ENCODE results near the gene EVI5. TPM values are rescaled to one million over a fixed set of nuclear protein-coding genes. Genes with fewer than 3 reads are reported as not detected.
"Not testable (repeated sequence)": the region's sequence is repeated elsewhere in the genome, so short reads cannot be mapped to it uniquely, and the experiment has no call there.

Gene EVI5
- total and polyA plus RNA-seq, 4 experiments from 2014 or later, result 0.16 to 1.7 (median 0.57) TPM

- intact Hi-C loops (cut with micrococcal nuclease), result no loop called here
- ChIA-PET POLR2A (ENCODE audit: partially characterized antibody) (no interaction called here), CTCF (ENCODE audit: partially characterized antibody) (interaction anchor here (1.1 kb wide), 1 partner anchor 63 kb away, joined by 3 read pairs; no protein-coding TSS in a partner anchor)
- no peaks in the 10 kb centered on the region for H3K27me3 ChIP-seq (ENCODE audit: insufficient read depth, low read length)
- H3K27ac ChIP-seq (ENCODE audit: low read depth, low read length), result no peak overlapping the region
- Mint-ChIP-seq H3K9me3 (peaks cover 0 to 2% (median 0%) of the 10 kb centered on the region in 8 donors), H3K4me3 (no peak overlapping the region), H3K36me3 (no peaks in the 10 kb centered on the region), H3K4me1 (no peaks in the 10 kb centered on the region), H3K27me3 (peaks cover 2 to 4% of the 10 kb centered on the region in 2 donors), H3K27ac (no peak overlapping the region)
- no peaks in the 10 kb centered on the region for H3K4me1 ChIP-seq (ENCODE audit: insufficient read depth, low read length)
- no peak overlapping the region for H3K4me3 ChIP-seq (ENCODE audit: low read length in 2 of 2)
- H3K36me3 ChIP-seq (ENCODE audit: insufficient read depth, low read length), result no peaks in the 10 kb centered on the region
- DNase-seq, result no peak
- no peaks in the 10 kb centered on the region for H3K9me3 ChIP-seq (ENCODE audit: control insufficient read depth in 1 of 2, low read length in 2 of 2)
These were observed 30.7 kb downstream of the EVI5 start for GRCh38 chr1:92754000-92754718.

GRCh38 chr1:92752719-92753118 lies 32.2 kb downstream of the EVI5 start:
- intact Hi-C loops (cut with micrococcal nuclease), result no loop called here
- no peak for DNase-seq

GRCh38 chr1:92749024-92749634 lies 35.8 kb downstream of the EVI5 start:
- DNase-seq, result peak; percentile 30 to 45 (median 38)
- no peaks in the 10 kb centered on the region for H3K9me3 Mint-ChIP-seq

More at GRCh38 chr1:92752719-92753118, 32.2 kb downstream of the EVI5 start:
- Mint-ChIP-seq H3K36me3 (no peaks in the 10 kb centered on the region), H3K27me3 (peaks cover 2 to 6% of the 10 kb centered on the region in 2 donors), H3K4me1 (no peaks in the 10 kb centered on the region), H3K27ac (no peak overlapping the region), H3K9me3 (peaks cover 0 to 2% (median 0%) of the 10 kb centered on the region in 8 donors), H3K4me3 (no peak overlapping the region)
- Histone ChIP-seq H3K27ac (ENCODE audit: low read depth, low read length) (no peak overlapping the region), H3K4me1 (ENCODE audit: insufficient read depth, low read length) (no peaks in the 10 kb centered on the region), H3K4me3 (ENCODE audit: low read length in 2 of 2) (no peak overlapping the region), H3K9me3 (ENCODE audit: control insufficient read depth in 1 of 2, low read length in 2 of 2) (no peaks in the 10 kb centered on the region), H3K27me3 (ENCODE audit: insufficient read depth, low read length) (no peaks in the 10 kb centered on the region), H3K36me3 (ENCODE audit: insufficient read depth, low read length) (no peaks in the 10 kb centered on the region)
- POLR2A ChIA-PET (ENCODE audit: partially characterized antibody), result no interaction called here
- CTCF ChIA-PET (ENCODE audit: partially characterized antibody), result interaction anchor here (0.8 kb wide), 1 partner anchor 66 kb away, joined by 3 read pairs; no protein-coding TSS in a partner anchor

GRCh38 chr1:92748138-92748537 lies 36.8 kb downstream of the EVI5 start:
- H3K27me3 Mint-ChIP-seq, result peaks cover 0 to 4% of the 10 kb centered on the region in 2 donors
- no peaks in the 10 kb centered on the region for H3K36me3 Mint-ChIP-seq
- no peak for DNase-seq
- no peak overlapping the region for H3K27ac Mint-ChIP-seq
- Histone ChIP-seq H3K27ac (ENCODE audit: low read depth, low read length) (no peak overlapping the region), H3K27me3 (ENCODE audit: insufficient read depth, low read length) (no peaks in the 10 kb centered on the region), H3K4me3 (ENCODE audit: low read length in 2 of 2) (no peak overlapping the region), H3K4me1 (ENCODE audit: insufficient read depth, low read length) (no peaks in the 10 kb centered on the region), H3K36me3 (ENCODE audit: insufficient read depth, low read length) (no peaks in the 10 kb centered on the region), H3K9me3 (ENCODE audit: control insufficient read depth in 1 of 2, low read length in 2 of 2) (no peaks in the 10 kb centered on the region)
- intact Hi-C loops (cut with micrococcal nuclease), result loop anchor here (2.0 kb wide), 1 partner anchor 37 kb away; the partner anchor contains the start of gene EVI5
- H3K9me3 Mint-ChIP-seq, result no peaks in the 10 kb centered on the region
- CTCF ChIA-PET (ENCODE audit: partially characterized antibody), result interaction anchor here (0.7 to 3.0 kb wide), 10 partner anchors 10 to 438 kb away, joined by 3 to 72 read pairs (median 7); partner anchors contain the start of gene EVI5
- peaks cover 0 to 1% (median 0%) of the 10 kb centered on the region in 4 donors for H3K4me1 Mint-ChIP-seq
- H3K4me3 Mint-ChIP-seq, result no peak overlapping the region
- POLR2A ChIA-PET (ENCODE audit: partially characterized antibody), result no interaction called here

More at GRCh38 chr1:92749024-92749634, 35.8 kb downstream of the EVI5 start:
- Mint-ChIP-seq H3K4me3 (no peak overlapping the region), H3K36me3 (no peaks in the 10 kb centered on the region), H3K27ac (no peak overlapping the region), H3K27me3 (peaks cover 0 to 4% of the 10 kb centered on the region in 2 donors), H3K4me1 (no peaks in the 10 kb centered on the region)
- intact Hi-C loops (cut with micrococcal nuclease), result loop anchor here (1.0 to 2.0 kb wide), 2 partner anchors 36 to 69 kb away; partner anchors contain the start of gene EVI5
- H3K9me3 ChIP-seq (ENCODE audit: control insufficient read depth in 1 of 2, low read length in 2 of 2), result no peaks in the 10 kb centered on the region
- H3K4me1 ChIP-seq (ENCODE audit: insufficient read depth, low read length), result no peaks in the 10 kb centered on the region
- no peaks in the 10 kb centered on the region for H3K27me3 ChIP-seq (ENCODE audit: insufficient read depth, low read length)
- no peak overlapping the region for H3K27ac ChIP-seq (ENCODE audit: low read depth, low read length)
- H3K36me3 ChIP-seq (ENCODE audit: insufficient read depth, low read length), result no peaks in the 10 kb centered on the region
- CTCF ChIA-PET (ENCODE audit: partially characterized antibody), result interaction anchor here (0.6 to 3.0 kb wide), 33 partner anchors 9 to 1894 kb away, joined by 3 to 72 read pairs (median 4); partner anchors contain the start of genes EVI5 and RPL5
- POLR2A ChIA-PET (ENCODE audit: partially characterized antibody), result interaction anchor here (0.7 kb wide), 1 partner anchor 763 kb away, joined by 3 read pairs; no protein-coding TSS in a partner anchor
- H3K4me3 ChIP-seq (ENCODE audit: low read length in 2 of 2), result no peak overlapping the region

- H3K4me1 ChIP-seq (ENCODE audit: insufficient read depth, low read length), result no peaks in the 10 kb centered on the region
- DNase-seq, result no peak
- intact Hi-C loops (cut with micrococcal nuclease), result loop anchor here (2.0 kb wide), 1 partner anchor 37 kb away; the partner anchor contains the start of gene EVI5
- no peak overlapping the region for H3K4me3 Mint-ChIP-seq
- H3K4me1 Mint-ChIP-seq, result peaks cover 0 to 1% (median 0%) of the 10 kb centered on the region in 4 donors
- H3K36me3 ChIP-seq (ENCODE audit: insufficient read depth, low read length), result no peaks in the 10 kb centered on the region
- H3K9me3 ChIP-seq (ENCODE audit: control insufficient read depth in 1 of 2, low read length in 2 of 2), result no peaks in the 10 kb centered on the region
- POLR2A ChIA-PET (ENCODE audit: partially characterized antibody), result no interaction called here
- no peak overlapping the region for H3K27ac ChIP-seq (ENCODE audit: low read depth, low read length)
- peaks cover 0 to 4% of the 10 kb centered on the region in 2 donors for H3K27me3 Mint-ChIP-seq
- CTCF ChIA-PET (ENCODE audit: partially characterized antibody), result interaction anchor here (1.7 to 3.0 kb wide), 6 partner anchors 11 to 437 kb away, joined by 4 to 72 read pairs (median 8); partner anchors contain the start of gene EVI5
- no peak overlapping the region for H3K4me3 ChIP-seq (ENCODE audit: low read length in 2 of 2)
- H3K36me3 Mint-ChIP-seq, result no peaks in the 10 kb centered on the region
- no peaks in the 10 kb centered on the region for H3K9me3 Mint-ChIP-seq
- no peaks in the 10 kb centered on the region for H3K27me3 ChIP-seq (ENCODE audit: insufficient read depth, low read length)
- H3K27ac Mint-ChIP-seq, result no peak overlapping the region
These were observed 37.2 kb downstream of the EVI5 start for GRCh38 chr1:92747735-92748134.

- H3K27me3 Mint-ChIP-seq; H3K4me3 Mint-ChIP-seq; H3K27ac ChIP-seq (ENCODE audit: low read depth, low read length); H3K9me3 ChIP-seq (ENCODE audit: control insufficient read depth in 1 of 2, low read length in 2 of 2); POLR2A ChIA-PET (ENCODE audit: partially characterized antibody); H3K4me3 ChIP-seq (ENCODE audit: low read length in 2 of 2); H3K36me3 Mint-ChIP-seq; H3K27ac Mint-ChIP-seq; H3K4me1 Mint-ChIP-seq; intact Hi-C loops (cut with micrococcal nuclease); H3K4me1 ChIP-seq (ENCODE audit: insufficient read depth, low read length); DNase-seq; H3K27me3 ChIP-seq (ENCODE audit: insufficient read depth, low read length); H3K9me3 Mint-ChIP-seq; H3K36me3 ChIP-seq (ENCODE audit: insufficient read depth, low read length): not testable (repeated sequence)
- CTCF ChIA-PET (ENCODE audit: partially characterized antibody), result interaction anchor here (0.7 to 1.2 kb wide), 3 partner anchors 14 to 316 kb away, joined by 3 read pairs; no protein-coding TSS in a partner anchor
These were observed 38.7 kb downstream of the EVI5 start for GRCh38 chr1:92746255-92746654.

GRCh38 chr1:92743221-92743620 lies 41.7 kb downstream of the EVI5 start:
- Histone ChIP-seq H3K27me3 (ENCODE audit: insufficient read depth, low read length) (no peaks in the 10 kb centered on the region), H3K4me1 (ENCODE audit: insufficient read depth, low read length) (no peaks in the 10 kb centered on the region), H3K4me3 (ENCODE audit: low read length in 2 of 2) (no peak overlapping the region), H3K27ac (ENCODE audit: low read depth, low read length) (no peak overlapping the region), H3K9me3 (ENCODE audit: control insufficient read depth in 1 of 2, low read length in 2 of 2) (no peaks in the 10 kb centered on the region), H3K36me3 (ENCODE audit: insufficient read depth, low read length) (no peaks in the 10 kb centered on the region)
- no peak overlapping the region for H3K27ac Mint-ChIP-seq
- no peaks in the 10 kb centered on the region for H3K9me3 Mint-ChIP-seq
- CTCF ChIA-PET (ENCODE audit: partially characterized antibody), result no interaction called here
- DNase-seq, result no peak
- no peaks in the 10 kb centered on the region for H3K36me3 Mint-ChIP-seq
- H3K4me3 Mint-ChIP-seq, result no peak overlapping the region
- intact Hi-C loops (cut with micrococcal nuclease), result no loop called here
- POLR2A ChIA-PET (ENCODE audit: partially characterized antibody), result no interaction called here
- H3K27me3 Mint-ChIP-seq, result peaks cover 0 to 3% of the 10 kb centered on the region in 2 donors
- H3K4me1 Mint-ChIP-seq, result peaks cover 0 to 1% (median 0%) of the 10 kb centered on the region in 4 donors
